Kidney epithelial cell (primary cell): Measurements from ENCODE around the gene ZBTB16. TPM values are rescaled to one million over a fixed set of nuclear protein-coding genes. Genes with fewer than 3 reads are reported as not detected.

Experiments
- DNase-seq: peaks from one replicate; pipeline ENCODE4 v3.0.0-alpha.2; 2010; ENCODE audit warnings: low read depth
- H3K27me3 ChIP-seq: 2 replicates; pipeline ENCODE4 v1.6.0; 2011; ENCODE audit warnings: low read length; ENCODE audit not compliant: control insufficient read depth, insufficient read depth
- H3K36me3 ChIP-seq: 2 replicates; pipeline ENCODE4 v1.5.1; 2011; ENCODE audit warnings: low read length; ENCODE audit not compliant: control insufficient read depth, insufficient read depth
- H3K4me3 ChIP-seq: 2 replicates; pipeline ENCODE4 v1.5.1; 2011; ENCODE audit warnings: low read depth, mild to moderate bottlenecking, control low read depth, low read length
- CTCF ChIP-seq: IDR thresholded peaks from 2 replicates; pipeline ENCODE4 v1.5.1; 2011; ENCODE audit warnings: mild to moderate bottlenecking, moderate library complexity, low read length, control low read depth, inconsistent platforms; ENCODE audit not compliant: insufficient read depth, poor library complexity, severe bottlenecking
- total RNA-seq: library from RNA; depleted of rRNA; stranded (reverse); fragments of >200 nt; gene quantifications from 2 replicates; pipeline ENCODE4 v1.2.3, GENCODE V29; 2015

ZBTB16 gene
- total RNA-seq, 1 donor from 2014 or later: 0.08 TPM

GRCh38 chr11:114102993-114103896 lies 43.7 kb downstream of the ZBTB16 start:
- no peak for TF ChIP-seq CTCF
- peaks cover 7% of the 10 kb centered on the region for H3K27me3 ChIP-seq
- DNase-seq: no peak
- H3K4me3 ChIP-seq: no peak overlapping the region
- H3K36me3 ChIP-seq: no peaks in the 10 kb centered on the region

GRCh38 chr11:114105611-114106010 lies 46.1 kb downstream of the ZBTB16 start:
- Histone ChIP-seq H3K4me3 (no peak overlapping the region), H3K36me3 (no peaks in the 10 kb centered on the region), H3K27me3 (peaks cover 12% of the 10 kb centered on the region)
- TF ChIP-seq CTCF: no peak
- no peak for DNase-seq

DNA sequence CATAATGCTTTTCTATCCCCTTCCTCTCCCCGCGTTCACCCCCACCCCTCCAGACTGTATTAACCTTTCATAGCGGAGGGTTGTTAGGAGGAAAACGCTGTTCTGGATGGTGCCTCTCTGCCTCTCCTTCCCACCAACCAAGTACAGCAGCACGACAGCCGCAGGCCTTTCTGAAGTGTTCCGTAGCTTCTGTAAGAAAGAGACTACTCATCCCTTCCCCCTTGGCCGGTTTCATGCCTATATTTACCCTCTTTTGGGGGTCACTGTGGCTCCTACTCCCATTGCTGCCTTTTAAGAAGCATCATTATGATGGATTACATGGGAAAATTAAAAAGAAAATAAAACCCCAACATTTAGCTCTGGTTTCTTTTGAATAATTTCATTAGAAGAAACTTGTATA lies 46.5 kb downstream of the ZBTB16 start:
- no peak for TF ChIP-seq CTCF
- no peaks in the 10 kb centered on the region for H3K36me3 ChIP-seq
- DNase-seq: no peak
- H3K27me3 ChIP-seq: peaks cover 14% of the 10 kb centered on the region
- H3K4me3 ChIP-seq: no peak overlapping the region

DNA sequence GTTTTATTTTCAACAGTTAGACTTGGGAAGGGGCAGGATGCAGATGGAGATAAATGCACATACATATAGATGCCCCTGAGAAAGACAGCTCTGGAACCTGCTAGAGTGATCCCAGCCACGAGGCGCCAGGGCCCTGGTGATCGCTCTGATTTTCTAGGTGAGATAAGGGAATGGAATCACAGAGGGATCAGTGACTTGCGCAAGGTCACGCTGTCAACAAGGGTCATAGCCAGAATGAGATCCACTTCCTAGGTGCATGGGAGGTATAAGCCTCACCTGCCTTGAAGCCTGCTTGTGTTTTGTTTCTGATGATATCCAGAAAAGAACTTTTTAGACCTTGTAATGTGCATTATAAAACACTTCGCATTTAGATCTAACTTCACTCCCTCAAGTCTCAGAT lies 47.5 kb downstream of the ZBTB16 start:
- no peaks in the 10 kb centered on the region for H3K36me3 ChIP-seq
- peaks cover 15% of the 10 kb centered on the region for H3K27me3 ChIP-seq
- H3K4me3 ChIP-seq: no peak overlapping the region
- TF ChIP-seq CTCF: no peak
- no peak for DNase-seq

GRCh38 chr11:114108501-114109205 lies 49.1 kb downstream of the ZBTB16 start:
- TF ChIP-seq CTCF: no peak
- DNase-seq: no peak
- Histone ChIP-seq H3K27me3 (peaks cover 18% of the 10 kb centered on the region), H3K4me3 (no peak overlapping the region), H3K36me3 (no peaks in the 10 kb centered on the region)
